HCT116 (cell line): ENCODE measurements around the gene FTO. TPM values are rescaled to one million over a fixed set of nuclear protein-coding genes. Genes with fewer than 3 reads are reported as not detected.

ENCODE experiments used
- ATAC-seq: fragments of 200-7000 bp; cut with Tn5 transposase; 2 replicates; pipeline ENCODE4 v1.9.1; 2020; ENCODE audit warnings: mild to moderate bottlenecking, moderate library complexity
- BruUV-seq: library from RNA; stranded (reverse); fragments of 400-500 nt; replicated peaks from 2 replicates; lab custom pipeline; 2021; lab: Mats Ljungman, UMichigan
- CTCF ChIA-PET: fragments of 300-600 bp; sonication (Branson Sonifier 250); formaldehyde crosslinking; loops from one replicate; lab custom pipeline; 2021; ENCODE audit warnings: antibody characterized with exemption; lab: Charles Lee
- POLR2A ChIA-PET: fragments of 300-600, 350-600 bp; sonication (Branson Sonifier 250); formaldehyde crosslinking; loops from one replicate; lab custom pipeline; 2021; ENCODE audit warnings: antibody characterized with exemption; lab: Charles Lee
- RAD21 ChIA-PET, 2 experiments: fragments of 300-600 bp; sonication (Branson Sonifier 250); formaldehyde crosslinking; loops; one replicate each; lab custom pipeline; 2023; ENCODE audit warnings: low total read pairs in 2 of 2; ENCODE audit not compliant: uncharacterized antibody in 2 of 2, unreplicated experiment in 2 of 2, low non-redundant PET in 1 of 2; lab: Charles Lee
- DNase-seq: peaks from one replicate; pipeline ENCODE4 v3.0.0-alpha.2; 2010; ENCODE audit warnings: low read depth, low spot score
- H2AFZ ChIP-seq: fragments of 200-600 bp; shearing (Covaris generic), sonication (generic); 2 replicates; pipeline ENCODE4 v1.6.1; 2017; ENCODE audit warnings: low read depth, mixed run types, mixed read lengths, antibody characterized with exemption, low read length; ENCODE audit not compliant: poor library complexity, severe bottlenecking
- H3K27ac ChIP-seq: 2 replicates; pipeline ENCODE4 v1.5.1; 2012; ENCODE audit warnings: low read depth, low read length
- H3K27me3 ChIP-seq: fragments of 200-600 bp; sonication (generic); 2 replicates; pipeline ENCODE4 v1.6.1; 2016; ENCODE audit warnings: mixed run types, low read length, mixed read lengths; ENCODE audit not compliant: insufficient read depth
- H3K36me3 ChIP-seq, 2 experiments: fragments of 200-500 bp in 1 of 2; fragments of 200-600 bp in 1 of 2; sonication (Bioruptor generic) in 1 of 2; sonication (generic) in 1 of 2; 2 replicates each; pipeline versions ENCODE4 v1.5.1 to v1.6.1; 2014 to 2016; ENCODE audit warnings: low read length in 2 of 2, inconsistent platforms in 1 of 2, mixed read lengths in 1 of 2, mixed run types in 1 of 2; ENCODE audit not compliant: insufficient read depth in 2 of 2, control insufficient read depth in 1 of 2
- H3K4me1 ChIP-seq, 2 experiments: fragments of 200-600 bp in 1 of 2; sonication (generic) in 1 of 2; 2 replicates each; pipeline versions ENCODE4 v1.5.1 to v1.6.1; 2012 to 2017; ENCODE audit warnings: low read length in 2 of 2, inconsistent platforms in 1 of 2, mild to moderate bottlenecking in 1 of 2, mixed read lengths in 1 of 2, mixed run types in 1 of 2, moderate library complexity in 1 of 2; ENCODE audit not compliant: insufficient read depth in 2 of 2, control insufficient read depth in 1 of 2
- H3K4me2 ChIP-seq: fragments of 200-600 bp; sonication (generic); 2 replicates; pipeline ENCODE4 v1.6.1; 2017; ENCODE audit warnings: mixed run types, low read length, mixed read lengths
- H3K4me3 ChIP-seq, 2 experiments: fragments of 200-600 bp in 1 of 2; sonication (generic) in 1 of 2; replicated peaks in 1 of 2; 2 replicates each; pipeline ENCODE4 v1.5.1; 2011 to 2016; ENCODE audit warnings: low read length in 2 of 2, control low read depth in 1 of 2, low read depth in 1 of 2, mild to moderate bottlenecking in 1 of 2, mixed read lengths in 1 of 2, mixed run types in 1 of 2
- H3K79me2 ChIP-seq: fragments of 200-600 bp; sonication (generic); 2 replicates; pipeline ENCODE4 v1.6.1; 2017; ENCODE audit warnings: mild to moderate bottlenecking, mixed run types, low read length, moderate library complexity, mixed read lengths; ENCODE audit not compliant: insufficient read depth
- H3K9ac ChIP-seq: fragments of 200-600 bp; sonication (generic); 2 replicates; pipeline ENCODE4 v1.6.1; 2016; ENCODE audit warnings: low read length, mixed read lengths
- H3K9me2 ChIP-seq: fragments of 200-600 bp; sonication (generic), shearing (Covaris generic); 2 replicates; pipeline ENCODE4 v1.6.1; 2017; ENCODE audit warnings: mixed run types, mild to moderate bottlenecking, moderate library complexity; ENCODE audit not compliant: insufficient read depth
- H3K9me3 ChIP-seq, 2 experiments: fragments of 200-500 bp in 1 of 2; fragments of 200-600 bp in 1 of 2; sonication (Bioruptor generic) in 1 of 2; sonication (generic) in 1 of 2; 2 replicates each; pipeline ENCODE4 v1.6.1; 2014 to 2017; ENCODE audit warnings: low read length in 2 of 2, mixed read lengths in 2 of 2, inconsistent platforms in 1 of 2, low read depth in 1 of 2, mild to moderate bottlenecking in 1 of 2, mixed run types in 1 of 2, moderate library complexity in 1 of 2; ENCODE audit not compliant: control insufficient read depth in 1 of 2, insufficient read depth in 1 of 2
- H4K20me1 ChIP-seq: fragments of 200-600 bp; sonication (generic), shearing (Covaris generic); 2 replicates; pipeline ENCODE4 v1.6.1; 2017; ENCODE audit warnings: mixed run types, mild to moderate bottlenecking, moderate library complexity; ENCODE audit not compliant: insufficient read depth
- CEBPB ChIP-seq: IDR thresholded peaks from 2 replicates; pipeline ENCODE4 v1.6.1; 2012; ENCODE audit warnings: low read depth
- ELF1 ChIP-seq: IDR thresholded peaks from 2 replicates; pipeline ENCODE4 v1.6.1; 2012; ENCODE audit warnings: low read depth, borderline replicate concordance
- EZH2phosphoT487 ChIP-seq: fragments of 200-600 bp; IDR thresholded peaks from 2 replicates; pipeline ENCODE4 v1.6.1; 2018; ENCODE audit warnings: antibody characterized with exemption, borderline replicate concordance
- FOSL1 ChIP-seq: IDR thresholded peaks from 2 replicates; pipeline ENCODE4 v1.6.1; 2012; ENCODE audit warnings: low read depth
- JUND ChIP-seq: IDR thresholded peaks from 2 replicates; pipeline ENCODE4 v1.6.1; 2012
- POLR2A ChIP-seq: IDR thresholded peaks from 2 replicates; pipeline ENCODE4 v1.7.0; 2011; ENCODE audit warnings: borderline replicate concordance; ENCODE audit not compliant: insufficient read depth, insufficient read length; ENCODE audit errors: extremely low read depth
- RAD21 ChIP-seq: IDR thresholded peaks from 2 replicates; pipeline ENCODE4 v1.6.1; 2012; ENCODE audit warnings: low read depth, mild to moderate bottlenecking
- SP1 ChIP-seq: IDR thresholded peaks from 2 replicates; pipeline ENCODE4 v1.6.1; 2012; ENCODE audit warnings: low read depth
- SRF ChIP-seq: IDR thresholded peaks from 2 replicates; pipeline ENCODE4 v1.6.1; 2012; ENCODE audit warnings: low read depth
- TCF7L2 ChIP-seq: IDR thresholded peaks from 2 replicates; pipeline ENCODE4 v1.7.0; 2011; ENCODE audit warnings: borderline replicate concordance, inconsistent platforms; ENCODE audit not compliant: insufficient read depth, insufficient read length; ENCODE audit errors: extremely low read depth
- ZFX ChIP-seq: fragments of 450-650 bp; IDR thresholded peaks from 2 replicates; pipeline ENCODE4 v1.6.1; 2017
- ZNF274 ChIP-seq: fragments of 200-500 bp; sonication (Bioruptor generic); IDR thresholded peaks from 2 replicates; pipeline ENCODE4 v1.6.1; 2014; ENCODE audit warnings: mild to moderate bottlenecking, low read depth, low read length, inconsistent platforms
- intact Hi-C: fragments of 100-400 bp; cut with micrococcal nuclease; formaldehyde crosslinking; loops from 2 replicates; pipeline ENCODE4 v1.10.0; 2022
- total RNA-seq: library from RNA; stranded (reverse); gene quantifications from one replicate; pipeline ENCODE4 v1.2.1, GENCODE V29; 2021; ENCODE audit not compliant: unreplicated experiment
- TF ChIP-seq, protein P1 (sequence below): IDR thresholded peaks from 2 replicates; pipeline ENCODE4 v1.6.1; 2012; ENCODE audit warnings: low read depth
- TF ChIP-seq, protein P2 (sequence below), 3 experiments: fragments of 200-600 bp in 1 of 3; sonication (generic) in 1 of 3; IDR thresholded peaks in 2 of 3; conservative IDR thresholded peaks in 1 of 3; 2 replicates each; pipeline ENCODE4 v1.5.1; 2012 to 2017; ENCODE audit warnings: low read depth in 2 of 3, low read length in 2 of 3, antibody characterized with exemption in 1 of 3, borderline replicate concordance in 1 of 3, control low read depth in 1 of 3, mild to moderate bottlenecking in 1 of 3, mixed read lengths in 1 of 3, mixed run types in 1 of 3, moderate library complexity in 1 of 3; ENCODE audit not compliant: insufficient read depth in 1 of 3
- TF ChIP-seq, protein P3 (sequence below): IDR thresholded peaks from 2 replicates; pipeline ENCODE4 v1.6.1; 2012

FTO gene
- total RNA-seq, 1 experiment from 2014 or later = 55.2 TPM

DNA sequence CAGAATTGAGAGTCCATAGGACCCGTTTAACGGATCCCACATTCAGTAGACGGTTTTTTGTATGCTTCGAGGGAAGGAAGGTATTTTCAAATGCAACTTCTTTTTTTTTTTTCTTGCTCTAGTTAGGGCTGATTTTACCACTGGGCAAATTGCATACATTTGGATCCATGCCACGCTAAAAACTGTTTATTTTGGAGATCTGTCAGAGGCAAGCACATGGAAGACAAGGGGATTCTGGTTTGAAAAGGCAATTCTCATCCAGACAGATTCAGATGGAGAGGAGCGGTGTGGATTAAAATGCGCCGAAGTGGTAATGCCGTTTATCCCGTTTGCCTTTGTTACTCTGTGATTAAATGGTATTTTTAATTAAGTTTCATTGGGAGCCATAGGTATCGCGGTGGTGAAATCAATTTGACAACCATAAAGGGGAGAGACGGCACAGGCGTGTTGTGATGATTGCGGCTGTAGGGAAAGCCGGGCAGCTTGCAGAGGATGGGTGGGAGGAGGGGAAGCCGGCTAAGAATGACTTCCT is 412.2 kb downstream of the FTO start:
- Histone ChIP-seq H3K9me2 (no peaks in the 10 kb centered on the region), H2AFZ (no peak overlapping the region), H3K36me3 (no peaks in the 10 kb centered on the region), H3K4me2 (no peak overlapping the region), H3K79me2 (no peaks in the 10 kb centered on the region), H3K27me3 (no peaks in the 10 kb centered on the region), H3K9ac (no peak overlapping the region), H4K20me1 (no peaks in the 10 kb centered on the region), H3K27ac (no peak overlapping the region), H3K9me3 (no peaks in the 10 kb centered on the region), H3K4me3 (no peak overlapping the region), H3K4me1 (no peaks in the 10 kb centered on the region)
- no peak for ATAC-seq
- intact Hi-C loops = no loop called here
- ChIA-PET POLR2A (no interaction called here), CTCF (no interaction called here), RAD21 (no interaction called here)
- TF ChIP-seq POLR2A = no peak
- TF ChIP-seq ZFX = no peak
- no peak for TF ChIP-seq JUND
- TF ChIP-seq ELF1 = no peak
- no peak for TF ChIP-seq SRF
- TF ChIP-seq FOSL1 = no peak
- TF ChIP-seq TCF7L2 = no peak
- no peak for TF ChIP-seq EZH2phosphoT487
- no peak for TF ChIP-seq RAD21
- TF ChIP-seq, protein P1, sequence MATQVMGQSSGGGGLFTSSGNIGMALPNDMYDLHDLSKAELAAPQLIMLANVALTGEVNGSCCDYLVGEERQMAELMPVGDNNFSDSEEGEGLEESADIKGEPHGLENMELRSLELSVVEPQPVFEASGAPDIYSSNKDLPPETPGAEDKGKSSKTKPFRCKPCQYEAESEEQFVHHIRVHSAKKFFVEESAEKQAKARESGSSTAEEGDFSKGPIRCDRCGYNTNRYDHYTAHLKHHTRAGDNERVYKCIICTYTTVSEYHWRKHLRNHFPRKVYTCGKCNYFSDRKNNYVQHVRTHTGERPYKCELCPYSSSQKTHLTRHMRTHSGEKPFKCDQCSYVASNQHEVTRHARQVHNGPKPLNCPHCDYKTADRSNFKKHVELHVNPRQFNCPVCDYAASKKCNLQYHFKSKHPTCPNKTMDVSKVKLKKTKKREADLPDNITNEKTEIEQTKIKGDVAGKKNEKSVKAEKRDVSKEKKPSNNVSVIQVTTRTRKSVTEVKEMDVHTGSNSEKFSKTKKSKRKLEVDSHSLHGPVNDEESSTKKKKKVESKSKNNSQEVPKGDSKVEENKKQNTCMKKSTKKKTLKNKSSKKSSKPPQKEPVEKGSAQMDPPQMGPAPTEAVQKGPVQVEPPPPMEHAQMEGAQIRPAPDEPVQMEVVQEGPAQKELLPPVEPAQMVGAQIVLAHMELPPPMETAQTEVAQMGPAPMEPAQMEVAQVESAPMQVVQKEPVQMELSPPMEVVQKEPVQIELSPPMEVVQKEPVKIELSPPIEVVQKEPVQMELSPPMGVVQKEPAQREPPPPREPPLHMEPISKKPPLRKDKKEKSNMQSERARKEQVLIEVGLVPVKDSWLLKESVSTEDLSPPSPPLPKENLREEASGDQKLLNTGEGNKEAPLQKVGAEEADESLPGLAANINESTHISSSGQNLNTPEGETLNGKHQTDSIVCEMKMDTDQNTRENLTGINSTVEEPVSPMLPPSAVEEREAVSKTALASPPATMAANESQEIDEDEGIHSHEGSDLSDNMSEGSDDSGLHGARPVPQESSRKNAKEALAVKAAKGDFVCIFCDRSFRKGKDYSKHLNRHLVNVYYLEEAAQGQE = no peak
- no peak for TF ChIP-seq ZNF274
- TF ChIP-seq, protein P2, sequence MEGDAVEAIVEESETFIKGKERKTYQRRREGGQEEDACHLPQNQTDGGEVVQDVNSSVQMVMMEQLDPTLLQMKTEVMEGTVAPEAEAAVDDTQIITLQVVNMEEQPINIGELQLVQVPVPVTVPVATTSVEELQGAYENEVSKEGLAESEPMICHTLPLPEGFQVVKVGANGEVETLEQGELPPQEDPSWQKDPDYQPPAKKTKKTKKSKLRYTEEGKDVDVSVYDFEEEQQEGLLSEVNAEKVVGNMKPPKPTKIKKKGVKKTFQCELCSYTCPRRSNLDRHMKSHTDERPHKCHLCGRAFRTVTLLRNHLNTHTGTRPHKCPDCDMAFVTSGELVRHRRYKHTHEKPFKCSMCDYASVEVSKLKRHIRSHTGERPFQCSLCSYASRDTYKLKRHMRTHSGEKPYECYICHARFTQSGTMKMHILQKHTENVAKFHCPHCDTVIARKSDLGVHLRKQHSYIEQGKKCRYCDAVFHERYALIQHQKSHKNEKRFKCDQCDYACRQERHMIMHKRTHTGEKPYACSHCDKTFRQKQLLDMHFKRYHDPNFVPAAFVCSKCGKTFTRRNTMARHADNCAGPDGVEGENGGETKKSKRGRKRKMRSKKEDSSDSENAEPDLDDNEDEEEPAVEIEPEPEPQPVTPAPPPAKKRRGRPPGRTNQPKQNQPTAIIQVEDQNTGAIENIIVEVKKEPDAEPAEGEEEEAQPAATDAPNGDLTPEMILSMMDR (IDR thresholded peaks at IDR 0.05 in 2 of 3, conservative IDR thresholded peaks at IDR 0.05 in 1 of 3; ENCODE audit: borderline replicate concordance in 1 of 3, insufficient read depth in 1 of 3, low read depth in 2 of 3, low read length in 2 of 3) = no peak
- TF ChIP-seq, protein P3, sequence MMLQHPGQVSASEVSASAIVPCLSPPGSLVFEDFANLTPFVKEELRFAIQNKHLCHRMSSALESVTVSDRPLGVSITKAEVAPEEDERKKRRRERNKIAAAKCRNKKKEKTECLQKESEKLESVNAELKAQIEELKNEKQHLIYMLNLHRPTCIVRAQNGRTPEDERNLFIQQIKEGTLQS = no peak
- TF ChIP-seq SP1 = no peak
- TF ChIP-seq CEBPB = no peak
- no peak for DNase-seq
- BruUV-seq = no TSS peak
